T-helper 1 cell treated with Interleukin-12 subunit alpha and Interleukin-12 subunit beta and Interleukin-4 antibody, amounts not matched to agents 30 ng/mL and 1 ng/mL, for 36 hours (primary cell): ENCODE measurements around the gene TEKT1. TPM values are rescaled to one million over a fixed set of nuclear protein-coding genes. Genes with fewer than 3 reads are reported as not detected.
"Not testable (repeated sequence)": the region's sequence is repeated elsewhere in the genome, so short reads cannot be mapped to it uniquely, and the experiment has no call there.

Experiments used
- intact Hi-C: fragments of 100-400 bp; cut with micrococcal nuclease; formaldehyde crosslinking; loops from one replicate; pipeline ENCODE4 v1.15.1; 2024
- total RNA-seq: library from RNA; stranded (reverse); gene quantifications from 2 replicates; pipeline ENCODE4 v1.2.3, GENCODE V29; 2022

TEKT1 gene
- total RNA-seq, 1 donor from 2014 or later, result not detected

GRCh38 chr17:6816368-6816767, 15.2 kb downstream of the TEKT1 start:
- intact Hi-C loops, result not testable (repeated sequence)

GRCh38 chr17:6815775-6816174, 15.8 kb downstream of the TEKT1 start:
- intact Hi-C loops, result no loop called here

- intact Hi-C loops, result no loop called here
Observed at GRCh38 chr17:6812295-6812694, 19.2 kb downstream of the TEKT1 start.

GRCh38 chr17:6811510-6811909, 20.0 kb downstream of the TEKT1 start:
- intact Hi-C loops, result no loop called here

- intact Hi-C loops, result no loop called here
Observed at GRCh38 chr17:6800422-6801027, 31.0 kb downstream of the TEKT1 start.

GRCh38 chr17:6799738-6800137, 31.8 kb downstream of the TEKT1 start:
- intact Hi-C loops, result no loop called here

- intact Hi-C loops, result no loop called here
Observed at GRCh38 chr17:6797718-6798351, 33.7 kb downstream of the TEKT1 start.

GRCh38 chr17:6796887-6797490, 34.5 kb downstream of the TEKT1 start:
- intact Hi-C loops, result no loop called here

GRCh38 chr17:6796017-6796886, 35.3 kb downstream of the TEKT1 start:
- intact Hi-C loops, result no loop called here

- intact Hi-C loops, result no loop called here
Observed at GRCh38 chr17:6793748-6794493, 37.6 kb downstream of the TEKT1 start.

GRCh38 chr17:6789146-6789545, 42.4 kb downstream of the TEKT1 start:
- intact Hi-C loops, result no loop called here

- intact Hi-C loops, result no loop called here
Observed at GRCh38 chr17:6787081-6787693, 44.3 kb downstream of the TEKT1 start.

GRCh38 chr17:6786618-6787017, 44.9 kb downstream of the TEKT1 start:
- intact Hi-C loops, result no loop called here

- intact Hi-C loops, result no loop called here
Observed at GRCh38 chr17:6782244-6782643, 49.3 kb downstream of the TEKT1 start.

GRCh38 chr17:6780886-6781285, 50.6 kb downstream of the TEKT1 start:
- intact Hi-C loops, result no loop called here

- intact Hi-C loops, result no loop called here
Observed at GRCh38 chr17:6780001-6780400, 51.5 kb downstream of the TEKT1 start.

- intact Hi-C loops, result no loop called here
Observed at GRCh38 chr17:6779411-6779810, 52.1 kb downstream of the TEKT1 start.

- intact Hi-C loops, result no loop called here
Observed at GRCh38 chr17:6775871-6776405, 55.6 kb downstream of the TEKT1 start, which contains the start of gene FBXO39. Gene FBXO39 (plus strand): TSS chr17:6776215. CDS start chr17:6779869, 3,654 bp downstream.

GRCh38 chr17:6774906-6775305, 56.6 kb downstream of the TEKT1 start:
- intact Hi-C loops, result not testable (repeated sequence)

GRCh38 chr17:6772016-6772415, 59.5 kb downstream of the TEKT1 start:
- intact Hi-C loops, result no loop called here
